GM13977 (cell line): Measurements from ENCODE around the gene PRSS57.

Experiments
- DNase-seq: peaks from one replicate; pipeline ENCODE4 v3.0.0; 2012; ENCODE audit warnings: low spot score
- in situ Hi-C: fragments of 300-500 bp; cut with MboI; formaldehyde crosslinking; loops from one replicate; pipeline ENCODE4 v1.12.0; 2022; ENCODE audit warnings: low sequenced_read_pairs, low pct_unique_long_range_greater_than_20kb, mixed read lengths, inconsistent platforms; ENCODE audit not compliant: unreplicated experiment
- TF ChIP-seq, protein P1 (sequence below): IDR thresholded peaks from 2 replicates; pipeline ENCODE4 v1.5.1; 2012; ENCODE audit warnings: mild to moderate bottlenecking, control low read depth; ENCODE audit not compliant: insufficient read depth; ENCODE audit errors: extremely low read depth, missing control alignments

The PRSS57 gene

DNA sequence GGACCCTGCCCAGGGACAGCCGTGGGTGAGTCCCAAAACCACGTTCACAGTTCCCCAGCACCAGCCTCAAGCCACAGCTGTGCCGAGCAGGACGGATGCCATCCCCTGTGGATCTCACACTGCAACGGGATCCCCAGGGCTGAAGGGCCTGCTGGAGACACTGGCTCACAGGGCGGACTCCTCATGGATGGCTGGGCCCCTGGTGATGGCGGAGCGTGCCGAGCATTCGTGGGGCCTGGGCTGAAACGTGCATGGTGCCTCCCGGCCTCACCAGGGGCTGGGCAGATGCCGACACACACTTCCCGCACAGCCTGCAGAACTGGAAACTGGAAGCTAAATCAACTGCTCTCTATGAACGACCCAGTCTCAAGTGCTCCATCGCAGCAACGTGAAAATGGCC is 41.8 kb downstream of the PRSS57 start:
- in situ Hi-C loops: no loop called here

DNA sequence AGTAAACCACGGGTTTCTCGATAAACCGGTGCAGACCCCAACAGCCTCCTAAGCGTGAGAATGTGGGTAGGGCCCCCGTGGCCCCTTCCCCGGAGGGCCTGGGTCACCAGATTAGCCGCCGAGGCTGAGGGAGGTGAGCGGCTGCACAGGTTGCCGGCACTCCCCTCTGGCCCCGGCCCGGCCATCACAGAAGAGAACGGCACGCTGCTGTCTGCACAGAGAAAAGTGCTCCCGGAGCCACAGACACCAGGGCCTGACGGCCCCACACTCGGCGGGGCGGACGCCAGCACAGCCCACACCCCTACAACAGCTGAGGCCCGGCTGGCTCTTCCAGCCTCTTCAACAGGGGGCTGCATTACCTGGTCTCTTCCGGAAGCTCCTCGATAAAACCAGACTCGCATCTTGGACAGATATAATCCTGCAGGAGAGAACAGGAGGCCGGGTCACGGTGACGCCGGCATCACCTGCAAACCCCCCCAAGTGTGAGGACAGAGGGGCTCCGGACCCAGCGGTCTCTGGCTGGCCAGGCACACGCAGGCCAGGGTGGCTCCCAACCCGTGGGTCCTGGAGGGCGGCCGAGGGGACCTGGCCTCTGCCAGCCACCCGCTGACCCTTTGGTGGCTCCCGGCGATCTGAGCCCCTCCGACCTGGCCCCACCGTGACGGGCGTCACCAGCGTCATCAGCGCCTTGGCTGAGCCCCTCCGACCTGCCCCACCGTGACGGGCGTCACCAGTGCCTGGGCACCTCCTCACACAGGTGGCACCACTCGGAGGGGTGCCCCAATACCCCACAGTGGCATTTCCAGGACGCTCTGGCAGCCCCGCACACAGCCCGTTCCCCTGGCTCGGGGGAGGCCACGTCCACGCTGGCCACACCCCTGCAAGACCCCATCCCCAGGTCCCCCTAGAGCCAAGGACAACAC is 42.5 kb downstream of the PRSS57 start:
- TF ChIP-seq, protein P1, sequence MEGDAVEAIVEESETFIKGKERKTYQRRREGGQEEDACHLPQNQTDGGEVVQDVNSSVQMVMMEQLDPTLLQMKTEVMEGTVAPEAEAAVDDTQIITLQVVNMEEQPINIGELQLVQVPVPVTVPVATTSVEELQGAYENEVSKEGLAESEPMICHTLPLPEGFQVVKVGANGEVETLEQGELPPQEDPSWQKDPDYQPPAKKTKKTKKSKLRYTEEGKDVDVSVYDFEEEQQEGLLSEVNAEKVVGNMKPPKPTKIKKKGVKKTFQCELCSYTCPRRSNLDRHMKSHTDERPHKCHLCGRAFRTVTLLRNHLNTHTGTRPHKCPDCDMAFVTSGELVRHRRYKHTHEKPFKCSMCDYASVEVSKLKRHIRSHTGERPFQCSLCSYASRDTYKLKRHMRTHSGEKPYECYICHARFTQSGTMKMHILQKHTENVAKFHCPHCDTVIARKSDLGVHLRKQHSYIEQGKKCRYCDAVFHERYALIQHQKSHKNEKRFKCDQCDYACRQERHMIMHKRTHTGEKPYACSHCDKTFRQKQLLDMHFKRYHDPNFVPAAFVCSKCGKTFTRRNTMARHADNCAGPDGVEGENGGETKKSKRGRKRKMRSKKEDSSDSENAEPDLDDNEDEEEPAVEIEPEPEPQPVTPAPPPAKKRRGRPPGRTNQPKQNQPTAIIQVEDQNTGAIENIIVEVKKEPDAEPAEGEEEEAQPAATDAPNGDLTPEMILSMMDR: no peak

More for the DNA sequence above, 41.8 kb downstream of the PRSS57 start:
- TF ChIP-seq, protein P1: no peak
- DNase-seq: no peak

DNA sequence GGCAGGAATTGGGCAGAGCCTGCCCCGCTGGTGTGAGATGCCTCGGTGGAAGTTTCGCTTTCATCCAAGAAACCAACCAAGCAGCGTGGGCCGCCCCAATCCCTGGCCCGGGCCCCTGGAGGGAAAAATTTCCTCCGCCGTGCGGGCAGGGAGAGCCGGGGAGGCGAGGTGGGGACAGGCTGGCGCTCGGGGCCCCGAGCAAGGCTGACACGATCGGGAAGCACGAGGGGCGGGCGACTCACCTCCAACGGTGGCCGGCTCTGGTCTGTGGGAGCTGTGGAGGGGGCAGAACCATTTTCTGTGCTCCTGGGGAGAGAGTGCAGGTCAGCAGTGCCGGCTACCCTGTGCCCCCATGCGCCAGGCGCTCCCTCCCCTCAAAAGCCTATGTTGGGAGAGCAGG is 43.3 kb downstream of the PRSS57 start:
- TF ChIP-seq, protein P1: no peak
- in situ Hi-C loops: no loop called here
- DNase-seq: no peak

More for the DNA sequence above, 42.5 kb downstream of the PRSS57 start:
- in situ Hi-C loops: no loop called here
- DNase-seq: no peak

DNA sequence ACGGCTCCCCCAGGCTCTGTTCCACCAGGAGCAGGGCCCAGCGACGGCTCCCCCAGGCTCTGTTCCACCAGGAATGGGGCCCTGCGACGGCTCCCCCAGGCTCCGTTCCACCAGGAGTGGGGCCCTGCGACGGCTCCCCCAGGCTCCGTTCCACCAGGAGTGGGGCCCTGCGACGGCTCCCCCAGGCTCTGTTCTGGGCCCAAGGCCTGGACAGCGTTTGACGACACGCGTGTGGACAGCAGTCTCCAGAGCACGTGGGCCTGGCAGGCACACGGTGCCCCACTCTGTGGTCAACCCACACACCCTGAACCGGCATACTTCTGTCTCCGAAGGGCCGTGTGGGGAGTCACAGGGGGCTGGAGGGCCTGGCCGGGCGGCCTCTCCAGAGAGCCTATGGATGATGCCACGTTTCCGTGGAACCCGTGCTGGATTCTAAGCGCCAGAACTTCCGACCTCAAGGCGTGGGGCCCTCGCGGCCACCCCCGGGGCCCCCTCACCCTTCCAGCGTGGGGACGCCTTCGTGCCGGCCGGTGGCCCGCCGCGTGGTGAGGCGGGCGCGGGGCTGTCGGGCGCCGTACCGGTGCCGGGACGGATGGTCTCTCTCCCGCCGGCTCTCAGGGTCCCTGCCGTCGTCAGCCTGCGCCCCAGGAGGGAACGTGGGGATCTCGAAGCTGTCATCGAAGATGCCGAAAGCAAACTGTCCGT is 44.0 kb downstream of the PRSS57 start:
- TF ChIP-seq, protein P1: no peak
- no peak for DNase-seq
- in situ Hi-C loops: no loop called here

DNA sequence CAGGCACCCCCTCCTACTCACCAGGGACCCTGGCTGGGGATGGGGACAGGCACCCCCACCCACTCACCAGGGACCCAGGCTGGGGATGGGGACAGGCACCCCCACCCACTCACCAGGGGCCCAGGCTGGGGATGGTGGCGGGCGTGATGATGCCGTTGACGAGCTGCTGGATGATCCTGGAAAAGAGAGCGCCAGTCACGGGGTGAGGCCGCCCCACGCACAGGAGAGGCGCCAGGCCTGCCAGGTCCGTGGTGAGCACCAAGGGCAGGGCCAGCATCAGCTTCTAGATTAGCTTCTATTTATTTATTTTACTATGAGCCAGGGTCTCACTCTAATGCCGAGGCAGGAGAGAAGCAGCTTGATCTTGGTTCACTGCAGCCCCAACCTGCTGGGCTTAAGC is 45.1 kb downstream of the PRSS57 start:
- DNase-seq: no peak
- TF ChIP-seq, protein P1: no peak
- in situ Hi-C loops: no loop called here

DNA sequence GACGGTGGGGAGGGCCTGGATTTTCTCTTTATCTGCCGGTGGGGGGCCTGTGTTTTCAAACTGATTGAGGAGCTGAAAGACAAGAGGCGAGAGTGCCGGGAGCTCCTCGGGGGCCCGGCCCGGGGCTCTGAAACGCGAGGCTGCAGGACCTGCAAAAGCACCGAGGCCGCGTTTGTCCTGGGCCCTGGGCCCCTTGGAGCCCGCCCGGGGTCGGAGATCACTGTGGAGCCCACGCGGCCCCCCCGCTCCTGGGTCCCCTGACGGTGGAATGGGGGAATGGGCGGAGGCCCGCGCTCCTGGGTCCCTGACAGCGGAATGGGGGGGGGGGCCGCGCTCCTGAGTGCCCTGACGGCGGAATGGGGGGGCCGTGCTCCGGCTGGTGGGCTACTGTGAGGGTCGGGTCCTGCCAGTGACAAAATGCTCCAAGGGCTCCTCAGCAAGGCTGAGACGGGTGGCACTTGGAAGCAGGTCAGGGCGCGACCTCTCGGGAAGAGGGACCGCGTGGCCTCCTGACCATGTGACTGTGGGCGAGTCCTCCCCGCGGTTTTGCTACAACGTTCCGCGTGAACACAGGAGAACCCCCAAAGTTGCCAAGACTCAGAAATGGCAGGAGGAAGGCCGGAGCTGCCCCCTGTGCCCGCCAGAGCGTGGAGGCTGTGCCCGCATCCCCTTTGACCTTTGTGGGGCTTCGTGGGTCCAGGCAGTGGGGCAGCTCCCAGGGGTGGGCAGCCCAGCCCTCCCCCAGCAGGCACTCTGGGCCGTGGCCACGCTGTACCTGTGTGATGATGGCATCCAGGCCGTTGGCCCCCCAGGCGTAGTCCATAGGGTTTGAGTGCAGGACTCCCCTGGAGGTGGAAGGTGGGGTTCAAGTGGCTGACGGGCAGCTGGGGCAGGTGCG is 46.1 kb downstream of the PRSS57 start:
- TF ChIP-seq, protein P1: no peak
- in situ Hi-C loops: no loop called here
- no peak for DNase-seq
